Uterus (tissue), 4 donors: ENCODE data around the gene UBE2D2. TPM values are rescaled to one million over a fixed set of nuclear protein-coding genes. Genes with fewer than 3 reads are reported as not detected.
"Not testable (repeated sequence)": the region's sequence is repeated elsewhere in the genome, so short reads cannot be mapped to it uniquely, and the experiment has no call there.

Experiments used
- DNase-seq, 2 donors: peaks; one replicate each; pipeline ENCODE4 v3.0.0-alpha.2; 2019 to 2020
- H3K27ac ChIP-seq, 2 donors: fragments of 200-600 bp; sonication (generic); 1 replicate in 1 of 2; 2 replicates in 1 of 2; pipeline ENCODE4 v1.5.1; 2016 to 2018
- H3K27me3 ChIP-seq, 2 donors: fragments of 200-600 bp; sonication (generic); one replicate each; pipeline ENCODE4 v1.5.1; 2018 to 2019; ENCODE audit warnings: control low read depth in 1 of 2
- H3K36me3 ChIP-seq, 2 donors: fragments of 200-600 bp; sonication (generic); one replicate each; pipeline ENCODE4 v1.5.1; 2019; ENCODE audit warnings: control low read depth in 1 of 2
- H3K4me1 ChIP-seq, 2 donors: fragments of 200-600 bp; sonication (generic); one replicate each; pipeline ENCODE4 v1.5.1; 2018 to 2019; ENCODE audit warnings: control low read depth in 1 of 2
- H3K4me3 ChIP-seq, 2 donors: fragments of 200-600 bp; sonication (generic); 1 replicate in 1 of 2; 2 replicates in 1 of 2; pipeline ENCODE4 v1.5.1; 2018 to 2019; ENCODE audit warnings: mild to moderate bottlenecking in 1 of 2
- H3K9me3 ChIP-seq, 2 donors: fragments of 200-600 bp; sonication (generic); one replicate each; pipeline ENCODE4 v1.5.1; 2019; ENCODE audit warnings: control low read depth in 1 of 2
- CTCF ChIP-seq, 4 experiments: fragments of 200-600 bp in 2 of 4; fragments of 450-650 bp in 2 of 4; sonication (generic) in 2 of 4; IDR thresholded peaks; one replicate each; pipeline ENCODE4 v1.5.1; 2016 to 2019; ENCODE audit warnings: antibody characterized with exemption in 4 of 4, mild to moderate bottlenecking in 2 of 4, moderate library complexity in 1 of 4
- POLR2A ChIP-seq, 2 donors: fragments of 450-650 bp; IDR thresholded peaks; one replicate each; pipeline ENCODE4 v1.6.1; 2016; ENCODE audit warnings: antibody characterized with exemption in 2 of 2, mild to moderate bottlenecking in 1 of 2, moderate library complexity in 1 of 2
- intact Hi-C: fragments of 100-400 bp; cut with DNase I; formaldehyde crosslinking; loops from one replicate; pipeline ENCODE4 v1.15.1; 2023; ENCODE audit warnings: low total_unique reads
- total RNA-seq, 4 donors: library from RNA; depleted of rRNA in 3 of 4; stranded (reverse); fragments of >200 nt in 3 of 4; gene quantifications; one replicate each; pipeline versions ENCODE4 v1.1.0 to v1.2.4, GENCODE V29; 2014 to 2023
- donor health status: DM: yes; HTN: yes; CAD: no.

Gene UBE2D2
- total RNA-seq, 4 donors from 2014 or later = 34.1 to 153 (median 76.3) TPM

- Histone ChIP-seq H3K4me3 (no peak overlapping the region), H3K27me3 (no peaks in the 10 kb centered on the region), H3K4me1 (no peaks in the 10 kb centered on the region), H3K27ac (no peak overlapping the region), H3K36me3 (no peaks in the 10 kb centered on the region), H3K9me3 (no peaks in the 10 kb centered on the region)
- TF ChIP-seq POLR2A (IDR thresholded peaks at IDR 0.05) = no peak
- TF ChIP-seq CTCF (IDR thresholded peaks at IDR 0.05) = no peak
- intact Hi-C loops = no loop called here
- DNase-seq = no peak
These were observed 39.3 kb downstream of the UBE2D2 start for GRCh38 chr5:139600336-139600949.

- no peaks in the 10 kb centered on the region for H3K4me1 ChIP-seq
- no peak for TF ChIP-seq POLR2A (IDR thresholded peaks at IDR 0.05)
- no peak for TF ChIP-seq CTCF (IDR thresholded peaks at IDR 0.05)
- H3K36me3 ChIP-seq = no peaks in the 10 kb centered on the region
- no peak overlapping the region for H3K4me3 ChIP-seq
- intact Hi-C loops = no loop called here
- no peaks in the 10 kb centered on the region for H3K9me3 ChIP-seq
- H3K27me3 ChIP-seq = no peaks in the 10 kb centered on the region
- no peak overlapping the region for H3K27ac ChIP-seq
- DNase-seq = no peak
These were observed 40.3 kb downstream of the UBE2D2 start for GRCh38 chr5:139601429-139601828.

- intact Hi-C loops, H3K9me3 ChIP-seq, H3K27me3 ChIP-seq, DNase-seq, H3K4me1 ChIP-seq, H3K4me3 ChIP-seq, H3K27ac ChIP-seq, H3K36me3 ChIP-seq: not testable (repeated sequence)
These were observed 40.8 kb downstream of the UBE2D2 start for GRCh38 chr5:139601948-139602347.

- H3K9me3 ChIP-seq = no peaks in the 10 kb centered on the region
- no peaks in the 10 kb centered on the region for H3K27me3 ChIP-seq
- no peak for DNase-seq
- no peaks in the 10 kb centered on the region for H3K4me1 ChIP-seq
- intact Hi-C loops = no loop called here
- no peaks in the 10 kb centered on the region for H3K36me3 ChIP-seq
- no peak overlapping the region for H3K4me3 ChIP-seq
- TF ChIP-seq POLR2A (IDR thresholded peaks at IDR 0.05) (no peak), CTCF (IDR thresholded peaks at IDR 0.05) (no peak)
- H3K27ac ChIP-seq = no peak overlapping the region
These were observed 44.7 kb downstream of the UBE2D2 start for GRCh38 chr5:139605887-139606286.

GRCh38 chr5:139611703-139612584, 50.8 kb downstream of the UBE2D2 start:
- TF ChIP-seq POLR2A (IDR thresholded peaks at IDR 0.05) (no peak), CTCF (IDR thresholded peaks at IDR 0.05) (no peak)
- Histone ChIP-seq H3K27me3 (no peaks in the 10 kb centered on the region), H3K4me1 (no peaks in the 10 kb centered on the region), H3K27ac (no peak overlapping the region), H3K4me3 (no peak overlapping the region), H3K36me3 (no peaks in the 10 kb centered on the region), H3K9me3 (no peaks in the 10 kb centered on the region)
- intact Hi-C loops = no loop called here
- DNase-seq = no peak
